ENCODE data around the gene ADAT3.

Gene ADAT3

DNA sequence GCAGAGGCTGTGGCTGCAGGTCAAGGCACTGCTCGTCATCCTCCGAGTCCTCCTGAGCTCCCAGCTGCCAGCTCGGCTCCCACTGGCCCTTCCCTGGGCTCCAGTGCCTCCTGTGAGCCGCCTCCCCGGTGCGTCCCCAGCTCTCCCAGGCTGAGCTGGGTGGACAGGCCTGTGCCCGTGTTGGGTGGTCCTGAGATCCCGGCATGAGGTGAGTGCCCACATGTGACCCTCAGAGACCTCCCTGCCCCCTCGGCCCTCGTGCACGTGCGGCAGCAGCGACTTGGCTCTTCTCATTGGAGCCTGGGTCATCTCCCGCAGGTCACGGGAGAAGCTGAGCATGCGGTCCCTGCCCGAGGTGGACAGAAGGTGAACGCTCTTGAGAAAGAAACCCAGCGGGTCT lies 15.4 kb downstream of the ADAT3 start:
- no peak overlapping the region for H3K4me3 ChIP-seq (ENCODE audit: low read depth, low read length)
- DNase-seq (ENCODE audit: low read depth), result no peak
- TF ChIP-seq MYC (IDR thresholded peaks at IDR 0.05; ENCODE audit: low read depth, low read length) (no peak), POLR2A (IDR thresholded peaks at IDR 0.05; ENCODE audit: extremely low read depth, insufficient read length) (no peak)
- TF ChIP-seq, protein P1, sequence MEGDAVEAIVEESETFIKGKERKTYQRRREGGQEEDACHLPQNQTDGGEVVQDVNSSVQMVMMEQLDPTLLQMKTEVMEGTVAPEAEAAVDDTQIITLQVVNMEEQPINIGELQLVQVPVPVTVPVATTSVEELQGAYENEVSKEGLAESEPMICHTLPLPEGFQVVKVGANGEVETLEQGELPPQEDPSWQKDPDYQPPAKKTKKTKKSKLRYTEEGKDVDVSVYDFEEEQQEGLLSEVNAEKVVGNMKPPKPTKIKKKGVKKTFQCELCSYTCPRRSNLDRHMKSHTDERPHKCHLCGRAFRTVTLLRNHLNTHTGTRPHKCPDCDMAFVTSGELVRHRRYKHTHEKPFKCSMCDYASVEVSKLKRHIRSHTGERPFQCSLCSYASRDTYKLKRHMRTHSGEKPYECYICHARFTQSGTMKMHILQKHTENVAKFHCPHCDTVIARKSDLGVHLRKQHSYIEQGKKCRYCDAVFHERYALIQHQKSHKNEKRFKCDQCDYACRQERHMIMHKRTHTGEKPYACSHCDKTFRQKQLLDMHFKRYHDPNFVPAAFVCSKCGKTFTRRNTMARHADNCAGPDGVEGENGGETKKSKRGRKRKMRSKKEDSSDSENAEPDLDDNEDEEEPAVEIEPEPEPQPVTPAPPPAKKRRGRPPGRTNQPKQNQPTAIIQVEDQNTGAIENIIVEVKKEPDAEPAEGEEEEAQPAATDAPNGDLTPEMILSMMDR (IDR thresholded peaks at IDR 0.05; ENCODE audit: low read depth, low read length), result no peak
- TF ChIP-seq, protein P2, sequence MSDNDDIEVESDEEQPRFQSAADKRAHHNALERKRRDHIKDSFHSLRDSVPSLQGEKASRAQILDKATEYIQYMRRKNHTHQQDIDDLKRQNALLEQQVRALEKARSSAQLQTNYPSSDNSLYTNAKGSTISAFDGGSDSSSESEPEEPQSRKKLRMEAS (IDR thresholded peaks at IDR 0.05; ENCODE audit: low read depth, low read length), result no peak

DNA sequence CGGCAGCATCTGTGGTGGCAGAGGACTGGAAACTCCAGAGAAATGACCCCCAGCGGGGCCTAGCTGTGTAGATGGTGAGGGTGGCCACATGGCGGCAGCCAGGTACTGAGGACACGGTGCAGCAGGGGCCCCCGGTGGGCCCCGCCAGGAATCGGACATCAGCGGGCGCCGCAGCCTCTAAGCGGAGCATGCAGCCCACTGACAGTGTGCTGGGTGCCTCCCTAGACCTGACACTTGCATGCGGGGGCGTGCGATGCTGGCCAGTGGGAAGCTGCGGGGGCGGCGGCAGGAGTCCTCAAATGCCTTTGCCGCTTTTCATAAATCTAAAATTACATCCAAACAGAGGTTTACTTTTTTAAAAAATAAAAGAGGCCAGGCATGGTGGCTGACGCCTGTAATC lies 16.1 kb downstream of the ADAT3 start:
- no peak overlapping the region for H3K4me3 ChIP-seq (ENCODE audit: low read depth, low read length)
- TF ChIP-seq POLR2A (IDR thresholded peaks at IDR 0.05; ENCODE audit: extremely low read depth, insufficient read length) (no peak), MYC (IDR thresholded peaks at IDR 0.05; ENCODE audit: low read depth, low read length) (no peak)
- TF ChIP-seq, protein P2 (IDR thresholded peaks at IDR 0.05; ENCODE audit: low read depth, low read length), result no peak
- TF ChIP-seq, protein P1 (IDR thresholded peaks at IDR 0.05; ENCODE audit: low read depth, low read length), result no peak
- no peak for DNase-seq (ENCODE audit: low read depth)

DNA sequence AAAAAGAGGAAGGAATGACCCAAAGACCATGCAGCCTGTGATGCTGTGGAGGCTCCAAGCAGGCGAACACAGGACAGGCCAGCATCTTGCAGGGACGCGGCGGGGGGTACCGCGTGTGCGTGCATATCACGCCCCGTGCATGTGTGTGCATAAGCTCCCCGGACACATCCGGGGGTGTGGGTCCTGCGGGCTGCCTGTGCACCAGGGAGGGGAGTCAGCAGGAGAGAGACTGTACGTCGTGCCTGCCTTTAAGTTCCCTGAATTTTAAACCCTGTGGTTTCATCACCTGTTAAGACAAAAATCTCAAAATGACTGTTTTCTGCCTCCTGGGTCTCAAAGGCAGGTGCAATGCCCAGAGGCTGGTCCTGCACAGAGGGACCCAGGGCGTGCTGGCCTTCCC lies 16.6 kb downstream of the ADAT3 start:
- no peak for TF ChIP-seq POLR2A (IDR thresholded peaks at IDR 0.05; ENCODE audit: extremely low read depth, insufficient read length)
- TF ChIP-seq, protein P2 (IDR thresholded peaks at IDR 0.05; ENCODE audit: low read depth, low read length), result no peak
- no peak for TF ChIP-seq MYC (IDR thresholded peaks at IDR 0.05; ENCODE audit: low read depth, low read length)
- TF ChIP-seq, protein P1 (IDR thresholded peaks at IDR 0.05; ENCODE audit: low read depth, low read length), result no peak
- no peak for DNase-seq (ENCODE audit: low read depth)
- H3K4me3 ChIP-seq (ENCODE audit: low read depth, low read length), result no peak overlapping the region

DNA sequence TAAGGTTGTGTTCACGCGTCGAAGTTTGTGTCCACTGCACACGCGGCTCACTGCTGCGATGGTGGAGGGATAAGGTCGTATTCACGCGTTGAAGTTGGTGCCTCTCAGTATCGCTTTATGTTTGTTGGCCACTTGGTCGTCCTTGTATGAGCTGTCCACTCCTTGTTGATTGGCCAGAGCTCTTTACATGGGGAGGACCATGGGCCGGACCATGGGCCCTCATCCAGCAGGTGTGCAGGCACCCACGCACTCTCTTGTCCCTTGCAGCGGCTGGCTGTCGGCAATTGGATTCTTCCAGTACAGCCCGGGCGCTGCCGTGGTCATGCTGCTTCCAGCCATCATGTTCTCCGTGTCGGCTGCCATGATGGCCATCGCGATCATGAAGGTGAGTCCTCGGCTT lies 17.6 kb downstream of the ADAT3 start:
- no peak for DNase-seq (ENCODE audit: low read depth)
- no peak overlapping the region for H3K4me3 ChIP-seq (ENCODE audit: low read depth, low read length)
- TF ChIP-seq MYC (IDR thresholded peaks at IDR 0.05; ENCODE audit: low read depth, low read length) (no peak), POLR2A (IDR thresholded peaks at IDR 0.05; ENCODE audit: extremely low read depth, insufficient read length) (no peak)
- TF ChIP-seq, protein P2 (IDR thresholded peaks at IDR 0.05; ENCODE audit: low read depth, low read length), result no peak
- TF ChIP-seq, protein P1 (IDR thresholded peaks at IDR 0.05; ENCODE audit: low read depth, low read length), result no peak

DNA sequence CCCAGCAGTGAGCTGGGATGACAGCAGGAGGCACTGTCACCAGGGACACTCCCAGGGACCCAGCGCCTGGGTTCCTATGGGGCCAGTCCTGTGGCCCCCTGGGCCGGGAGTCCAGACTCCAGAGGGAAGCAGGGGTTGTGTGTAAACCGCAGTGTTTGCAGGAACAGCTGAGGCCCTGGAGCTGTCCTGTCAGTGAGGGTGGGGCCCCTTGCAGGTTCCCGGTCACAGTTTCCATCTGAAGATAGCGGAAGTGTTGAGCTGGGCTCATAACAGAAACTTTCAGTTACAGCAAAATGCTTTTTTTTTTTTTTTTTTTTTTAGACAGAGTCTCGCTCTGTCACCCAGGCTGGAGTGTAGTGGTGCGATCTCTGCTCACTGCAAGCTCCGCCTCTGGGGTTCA lies 18.1 kb downstream of the ADAT3 start:
- TF ChIP-seq MYC (IDR thresholded peaks at IDR 0.05; ENCODE audit: low read depth, low read length), result no peak
- TF ChIP-seq, protein P2 (IDR thresholded peaks at IDR 0.05; ENCODE audit: low read depth, low read length), result no peak
- TF ChIP-seq, protein P1 (IDR thresholded peaks at IDR 0.05; ENCODE audit: low read depth, low read length), result no peak
- no peak for TF ChIP-seq POLR2A (IDR thresholded peaks at IDR 0.05; ENCODE audit: extremely low read depth, insufficient read length)
- no peak overlapping the region for H3K4me3 ChIP-seq (ENCODE audit: low read depth, low read length)
- no peak for DNase-seq (ENCODE audit: low read depth)

All from NB4 (cell line).